Heart right ventricle (tissue), 16 donors: ENCODE data around the gene TMEM147. TPM values are rescaled to one million over a fixed set of nuclear protein-coding genes. Genes with fewer than 3 reads are reported as not detected.

Experiments
- ATAC-seq, 8 donors: fragments of 200-7000 bp; cut with Tn5 transposase; one replicate each; pipeline ENCODE4 v1.9.1; 2020; ENCODE audit warnings: mild to moderate bottlenecking in 8 of 8, moderate library complexity in 8 of 8, moderate number of reproducible peaks in 1 of 8
- DNase-seq, 2 donors: peaks; one replicate each; pipeline ENCODE4 v3.0.0-alpha.2; 2020
- H3K27ac ChIP-seq, 10 donors: fragments of 200-600 bp; sonication (generic) in 2 of 10; one replicate each; pipeline versions ENCODE4 v1.5.0 to v1.8.0; 2020 to 2022; ENCODE audit warnings: mild to moderate bottlenecking in 3 of 10
- H3K27me3 ChIP-seq, 7 donors: fragments of 200-600 bp; one replicate each; pipeline ENCODE4 v1.8.0; 2021 to 2022; ENCODE audit warnings: mild to moderate bottlenecking in 2 of 7
- H3K36me3 ChIP-seq, 9 donors: fragments of 200-600 bp; sonication (generic) in 1 of 9; one replicate each; pipeline versions ENCODE4 v1.5.0 to v1.8.0; 2020 to 2022; ENCODE audit warnings: mild to moderate bottlenecking in 2 of 9
- H3K4me1 ChIP-seq, 9 donors: fragments of 200-600 bp; sonication (generic) in 1 of 9; one replicate each; pipeline versions ENCODE4 v1.5.0 to v1.8.0; 2020 to 2022; ENCODE audit warnings: mild to moderate bottlenecking in 4 of 9
- H3K4me3 ChIP-seq, 10 donors: fragments of 200-600 bp; sonication (generic) in 2 of 10; one replicate each; pipeline versions ENCODE4 v1.5.0 to v1.8.0; 2020 to 2022; ENCODE audit warnings: mild to moderate bottlenecking in 7 of 10, moderate library complexity in 2 of 10
- H3K9me3 ChIP-seq, 11 donors: fragments of 200-600 bp in 10 of 11; sonication (generic) in 2 of 11; one replicate each; pipeline versions ENCODE4 v1.5.0 to v1.8.0; 2013 to 2022; ENCODE audit warnings: mild to moderate bottlenecking in 2 of 11, control low read depth in 1 of 11, moderate library complexity in 1 of 11
- WGBS, 2 donors: extraction: QIAGEN DNeasy Blood & Tissue Kit; methylation state at CpG; one replicate each; pipeline ENCODE4 v1.1.7; 2013; ENCODE audit warnings: inconsistent platforms in 1 of 2; 5-methylcytosine and 5-hydroxymethylcytosine counted together
- intact Hi-C, 10 donors: fragments of 100-400 bp; cut with DNase I; formaldehyde crosslinking; loops; one replicate each; pipeline versions ENCODE4 v1.11.1 to v1.14.2; 2022
- polyA plus RNA-seq, 2 donors: library from polyadenylated mRNA; stranded (reverse); fragments of 200-250 nt; gene quantifications; one replicate each; pipeline ENCODE4 v1.2.3, GENCODE V29; 2013
- total RNA-seq, 10 donors: library from RNA; stranded (reverse); fragmentation: NEBNext Ultra II Directional in 3 of 10; extraction: Animal tissue kit (Norgen Biotek cat#: 25700) in 3 of 10; gene quantifications; one replicate each; pipeline versions ENCODE4 v1.2.1 to v1.2.4, GENCODE V29; 2021 to 2023
- TF ChIP-seq, protein P1 (sequence below), 9 donors: fragments of 200-600 bp; sonication (generic) in 2 of 9; IDR thresholded peaks; one replicate each; pipeline versions ENCODE4 v1.5.0 to v1.8.0; 2021 to 2022; ENCODE audit warnings: antibody characterized with exemption in 9 of 9, mild to moderate bottlenecking in 5 of 9, moderate library complexity in 1 of 9
- donor health status: Arrhythmogenic right ventricular cardiomyopathy.
- donor health status: ischemic (EF 13 %, LVEDD 7.1; RV severe dilation, severe dysfunction).
- donor health status: healthy with polysubstance abuse.
- donor health status: DM: no; HTN: yes; CAD: no.
- donor health status: DM: no; HTN: no; CAD: no.
- donor health status: ischemic (EF 25% LVEDD 6.9; RV normal size, moderate dysfunction).
- donor health status: ischemic (EF 25% LVEDD 5.7; RV mildly dilated, moderate dysfunction).
- donor health status: healthy.
- donor health status: DM: yes; HTN: yes; CAD: no.
- donor health status: Ischemic cardiomyopathy.
- donor health status: ischemic (EF 35%, LVEDD 5.7; RV mildly dilated, moderate dysfunction).
- donor health status: nonischemic (EF 11% LVEDD 7.7; RV severe dilation, severe dysfunction).
- donor health status: DM: yes; HTN: yes; CAD: no.
- donor health status: PGD.
- donor health status: ischemic (EF 29% LVEDD 5.4; RV normal size, mild dysfunction).
- donor health status: nonischemic (EF 23%, LVEDD 6.1; RV moderate dilation, normal function).

The TMEM147 gene
- total and polyA plus RNA-seq, 12 donors = 62.8 to 229 (median 80.4) TPM

DNA sequence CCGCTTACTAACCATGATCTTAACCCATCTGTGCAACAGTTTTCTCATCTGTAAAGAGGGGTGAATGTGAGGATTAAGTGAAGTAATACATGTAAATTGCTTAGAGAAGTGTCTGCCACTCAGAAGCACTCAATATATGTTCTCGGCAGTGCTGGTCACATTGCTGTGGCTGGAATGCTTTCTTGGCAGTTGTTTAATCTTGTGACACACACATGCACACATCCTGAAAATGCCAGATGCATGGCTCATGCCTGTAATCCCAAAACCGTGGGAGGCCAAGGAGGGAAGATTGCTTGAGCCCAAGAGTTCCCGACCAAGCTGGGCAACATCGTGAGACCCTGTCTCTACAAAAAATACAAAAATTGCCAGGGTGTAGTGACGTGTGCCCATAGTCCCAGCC lies 27.1 kb upstream of the TMEM147 start:
- Histone ChIP-seq H3K4me3 (no peak overlapping the region), H3K36me3 (no peaks in the 10 kb centered on the region), H3K9me3 (no peaks in the 10 kb centered on the region), H3K4me1 (no peaks in the 10 kb centered on the region), H3K27ac (no peak overlapping the region), H3K27me3 (peaks cover 0 to 24% (median 17%) of the 10 kb centered on the region in 7 donors)
- DNase-seq = no peak
- TF ChIP-seq, protein P1, sequence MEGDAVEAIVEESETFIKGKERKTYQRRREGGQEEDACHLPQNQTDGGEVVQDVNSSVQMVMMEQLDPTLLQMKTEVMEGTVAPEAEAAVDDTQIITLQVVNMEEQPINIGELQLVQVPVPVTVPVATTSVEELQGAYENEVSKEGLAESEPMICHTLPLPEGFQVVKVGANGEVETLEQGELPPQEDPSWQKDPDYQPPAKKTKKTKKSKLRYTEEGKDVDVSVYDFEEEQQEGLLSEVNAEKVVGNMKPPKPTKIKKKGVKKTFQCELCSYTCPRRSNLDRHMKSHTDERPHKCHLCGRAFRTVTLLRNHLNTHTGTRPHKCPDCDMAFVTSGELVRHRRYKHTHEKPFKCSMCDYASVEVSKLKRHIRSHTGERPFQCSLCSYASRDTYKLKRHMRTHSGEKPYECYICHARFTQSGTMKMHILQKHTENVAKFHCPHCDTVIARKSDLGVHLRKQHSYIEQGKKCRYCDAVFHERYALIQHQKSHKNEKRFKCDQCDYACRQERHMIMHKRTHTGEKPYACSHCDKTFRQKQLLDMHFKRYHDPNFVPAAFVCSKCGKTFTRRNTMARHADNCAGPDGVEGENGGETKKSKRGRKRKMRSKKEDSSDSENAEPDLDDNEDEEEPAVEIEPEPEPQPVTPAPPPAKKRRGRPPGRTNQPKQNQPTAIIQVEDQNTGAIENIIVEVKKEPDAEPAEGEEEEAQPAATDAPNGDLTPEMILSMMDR (IDR thresholded peaks at IDR 0.05) = no peak
- 36 to 39% methylated on average over 6 of the region's 6 CpGs for WGBS, 2 donors
- intact Hi-C loops = no loop called here
- ATAC-seq = no peak

DNA sequence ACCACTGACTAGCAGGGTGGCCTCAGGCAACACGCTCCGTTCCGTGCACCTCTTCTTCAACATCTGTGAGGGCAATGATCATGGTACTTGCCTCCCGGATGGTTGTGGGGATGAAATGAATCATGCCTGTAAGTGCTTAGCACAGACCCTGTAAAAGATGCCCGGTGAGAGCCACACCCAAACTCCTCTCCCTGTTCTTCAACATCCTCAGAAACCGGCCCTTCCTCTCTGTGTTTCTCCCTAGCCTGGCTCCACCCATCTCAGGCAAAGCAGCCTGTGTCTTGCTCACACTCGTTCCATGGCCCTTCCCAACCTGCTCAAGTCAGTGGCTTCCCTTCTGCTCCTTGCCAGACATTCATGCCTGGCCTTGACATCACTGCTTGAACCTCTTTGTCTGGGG lies 26.1 kb upstream of the TMEM147 start:
- ATAC-seq = no peak

DNA sequence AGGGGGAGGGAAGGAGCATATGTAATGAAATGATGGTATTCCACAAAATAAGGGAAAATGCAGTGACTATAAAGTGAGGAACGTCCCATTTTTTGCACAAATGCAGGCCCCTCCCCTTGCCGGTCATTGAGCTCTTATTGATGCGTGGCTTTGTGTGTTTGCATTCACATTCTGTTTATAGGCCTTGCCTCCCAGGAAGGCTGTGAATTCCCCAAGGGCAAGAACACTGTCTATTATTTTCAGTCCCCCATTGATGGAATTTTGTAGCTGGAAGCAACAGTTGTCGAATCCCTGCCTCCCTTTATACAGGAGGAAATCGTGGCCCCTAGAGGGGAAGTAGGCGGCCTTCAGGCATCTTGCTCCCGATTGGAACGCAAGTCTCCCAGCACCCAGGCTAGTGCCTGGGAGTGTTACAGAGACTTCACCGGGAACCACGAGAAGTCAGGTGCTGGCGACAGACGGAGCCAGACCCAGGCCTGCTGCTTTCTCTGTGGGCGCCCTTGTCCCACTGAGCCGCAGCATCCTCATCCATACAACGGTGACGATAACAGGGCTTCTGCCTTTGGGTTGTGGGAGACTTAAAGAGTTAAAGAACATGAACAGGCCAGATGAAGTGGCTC lies 24.2 kb upstream of the TMEM147 start:
- Histone ChIP-seq H3K27ac (no peak overlapping the region), H3K27me3 (peaks cover 0 to 37% (median 24%) of the 10 kb centered on the region in 7 donors), H3K4me1 (no peaks in the 10 kb centered on the region), H3K4me3 (no peak overlapping the region), H3K36me3 (no peaks in the 10 kb centered on the region), H3K9me3 (no peaks in the 10 kb centered on the region)
- DNase-seq (no peak), ATAC-seq (no peak)
- TF ChIP-seq, protein P1 (IDR thresholded peaks at IDR 0.05) = no peak
- intact Hi-C loops = no loop called here
- WGBS, 2 donors = 62 to 68% methylated on average over 16 of the region's 16 CpGs

More for the DNA sequence above, 26.1 kb upstream of the TMEM147 start:
- Histone ChIP-seq H3K27me3 (peaks cover 0 to 24% (median 17%) of the 10 kb centered on the region in 7 donors), H3K4me3 (no peak overlapping the region), H3K36me3 (no peaks in the 10 kb centered on the region), H3K4me1 (no peaks in the 10 kb centered on the region), H3K9me3 (no peaks in the 10 kb centered on the region), H3K27ac (no peak overlapping the region)
- intact Hi-C loops = no loop called here
- no peak for DNase-seq
- TF ChIP-seq, protein P1 (IDR thresholded peaks at IDR 0.05) = no peak
- WGBS, 2 donors = 70 to 80% methylated on average over 7 of the region's 7 CpGs

DNA sequence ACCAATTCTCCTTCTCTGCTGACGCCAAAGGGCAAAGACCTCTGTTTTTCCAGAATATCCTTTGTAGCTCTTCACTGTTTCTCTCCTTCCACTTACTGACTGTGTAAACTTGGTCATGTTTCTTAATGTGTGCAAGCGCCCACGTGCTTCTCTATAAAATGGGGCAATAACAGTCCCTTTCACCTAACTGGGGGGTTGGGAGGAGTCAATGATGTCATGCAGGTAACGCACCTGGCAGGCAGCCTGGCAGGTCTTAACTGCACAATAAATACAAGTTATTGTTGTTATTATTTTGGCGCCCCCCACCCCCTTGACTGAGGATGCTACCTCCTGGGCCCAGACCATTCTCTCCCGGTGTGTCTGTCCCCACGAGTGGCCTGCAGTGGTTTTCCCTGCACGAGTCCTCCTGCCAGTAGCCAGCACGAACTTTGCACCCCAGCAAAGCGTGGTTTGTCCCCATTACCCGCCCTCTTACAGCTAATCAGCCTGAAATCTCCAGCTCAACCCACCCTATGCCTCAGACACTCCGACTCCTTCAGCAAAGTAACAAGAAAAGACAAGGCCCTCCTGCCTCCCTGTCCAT lies 22.6 kb upstream of the TMEM147 start:
- Histone ChIP-seq H3K27me3 (peaks cover 0 to 53% (median 32%) of the 10 kb centered on the region in 7 donors), H3K4me3 (no peak overlapping the region), H3K9me3 (no peaks in the 10 kb centered on the region), H3K36me3 (no peaks in the 10 kb centered on the region), H3K27ac (no peak overlapping the region), H3K4me1 (no peaks in the 10 kb centered on the region)
- DNase-seq (no peak), ATAC-seq (no peak)
- TF ChIP-seq, protein P1 (IDR thresholded peaks at IDR 0.05) = no peak
- intact Hi-C loops = no loop called here
- 82 to 91% methylated on average over 12 of the region's 12 CpGs for WGBS, 2 donors
